ENCODE results near the gene SYPL2.

DNA sequence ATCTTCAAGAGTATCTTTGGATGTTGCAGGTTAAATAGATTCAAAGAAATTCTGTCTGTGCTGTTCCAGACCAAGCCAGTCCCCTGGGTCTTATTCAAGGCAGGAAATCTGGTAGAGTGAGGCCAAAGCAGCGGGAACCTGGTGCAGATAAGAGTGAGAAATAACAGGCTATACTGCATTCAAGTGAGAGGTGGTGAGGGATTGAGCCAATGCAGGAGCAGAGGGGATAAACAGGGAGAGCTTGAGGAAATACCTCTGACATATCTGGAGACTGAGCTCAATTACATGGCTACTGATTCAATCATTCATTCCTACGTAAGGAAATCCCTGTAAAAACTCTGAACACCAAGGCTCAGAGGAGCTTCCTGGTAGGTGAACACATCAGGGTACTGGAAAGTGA is 22.9 kb upstream of the SYPL2 start:
- TF ChIP-seq, protein P1, sequence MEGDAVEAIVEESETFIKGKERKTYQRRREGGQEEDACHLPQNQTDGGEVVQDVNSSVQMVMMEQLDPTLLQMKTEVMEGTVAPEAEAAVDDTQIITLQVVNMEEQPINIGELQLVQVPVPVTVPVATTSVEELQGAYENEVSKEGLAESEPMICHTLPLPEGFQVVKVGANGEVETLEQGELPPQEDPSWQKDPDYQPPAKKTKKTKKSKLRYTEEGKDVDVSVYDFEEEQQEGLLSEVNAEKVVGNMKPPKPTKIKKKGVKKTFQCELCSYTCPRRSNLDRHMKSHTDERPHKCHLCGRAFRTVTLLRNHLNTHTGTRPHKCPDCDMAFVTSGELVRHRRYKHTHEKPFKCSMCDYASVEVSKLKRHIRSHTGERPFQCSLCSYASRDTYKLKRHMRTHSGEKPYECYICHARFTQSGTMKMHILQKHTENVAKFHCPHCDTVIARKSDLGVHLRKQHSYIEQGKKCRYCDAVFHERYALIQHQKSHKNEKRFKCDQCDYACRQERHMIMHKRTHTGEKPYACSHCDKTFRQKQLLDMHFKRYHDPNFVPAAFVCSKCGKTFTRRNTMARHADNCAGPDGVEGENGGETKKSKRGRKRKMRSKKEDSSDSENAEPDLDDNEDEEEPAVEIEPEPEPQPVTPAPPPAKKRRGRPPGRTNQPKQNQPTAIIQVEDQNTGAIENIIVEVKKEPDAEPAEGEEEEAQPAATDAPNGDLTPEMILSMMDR (conservative IDR thresholded peaks at IDR 0.05; ENCODE audit: low read length) = no peak
- no peak for TF ChIP-seq EZH2phosphoT487 (IDR thresholded peaks at IDR 0.05; ENCODE audit: borderline replicate concordance, low read depth, low read length)
